H9 (cell line): ENCODE data around the gene FOSL2. TPM values are rescaled to one million over a fixed set of nuclear protein-coding genes. Genes with fewer than 3 reads are reported as not detected.
A peak's percentile ranks its signal among the peaks of the same experiment; 100 is the strongest.

Experiments
- DNase-seq: peaks from one replicate; pipeline ENCODE4 v3.0.0-alpha.2; 2017
- H2AFZ ChIP-seq: one replicate; pipeline ENCODE4 v1.6.1; 2013; ENCODE audit warnings: mild to moderate bottlenecking, low read length, control low read depth, moderate library complexity
- H2AK5ac ChIP-seq: 2 replicates; pipeline ENCODE4 v1.6.1; 2013; ENCODE audit warnings: low read length, control low read depth, mixed read lengths; ENCODE audit not compliant: insufficient read length
- H2BK120ac ChIP-seq: one replicate; pipeline ENCODE4 v1.6.1; 2013; ENCODE audit warnings: low read depth, mild to moderate bottlenecking, low read length, control low read depth, inconsistent platforms; ENCODE audit not compliant: poor library complexity, severe bottlenecking
- H2BK12ac ChIP-seq: 2 replicates; pipeline ENCODE4 v1.6.1; 2013; ENCODE audit warnings: low read length, control low read depth, mixed read lengths, low read depth; ENCODE audit not compliant: insufficient read length
- H2BK15ac ChIP-seq: 2 replicates; pipeline ENCODE4 v1.6.1; 2013; ENCODE audit warnings: low read depth, low read length, control low read depth
- H2BK20ac ChIP-seq: one replicate; pipeline ENCODE4 v1.6.1; 2013; ENCODE audit warnings: low read depth, mild to moderate bottlenecking, low read length, control low read depth, inconsistent platforms; ENCODE audit not compliant: poor library complexity, severe bottlenecking
- H2BK5ac ChIP-seq: 2 replicates; pipeline ENCODE4 v1.6.1; 2013; ENCODE audit warnings: low read length, control low read depth, mixed read lengths; ENCODE audit not compliant: insufficient read length
- H3K14ac ChIP-seq: 2 replicates; pipeline ENCODE4 v1.6.1; 2013; ENCODE audit warnings: low read length, control low read depth; ENCODE audit not compliant: insufficient read depth
- H3K18ac ChIP-seq: 2 replicates; pipeline ENCODE4 v1.6.1; 2013; ENCODE audit warnings: low read depth, mild to moderate bottlenecking, mixed read lengths, low read length, control low read depth; ENCODE audit not compliant: insufficient read length
- H3K23ac ChIP-seq: 2 replicates; pipeline ENCODE4 v1.6.1; 2013; ENCODE audit warnings: low read length, control low read depth, mixed read lengths, low read depth; ENCODE audit not compliant: insufficient read length
- H3K23me2 ChIP-seq: 2 replicates; pipeline ENCODE4 v1.6.1; 2013; ENCODE audit warnings: low read depth, mild to moderate bottlenecking, mixed read lengths, low read length, control low read depth; ENCODE audit not compliant: insufficient read length, poor library complexity, severe bottlenecking
- H3K27ac ChIP-seq: 2 replicates; pipeline ENCODE4 v1.5.1; 2013; ENCODE audit warnings: low read length, control low read depth, mixed read lengths, low read depth; ENCODE audit not compliant: insufficient read length
- H3K27me3 ChIP-seq: 2 replicates; pipeline ENCODE4 v1.6.1; 2013; ENCODE audit warnings: low read length, control low read depth, inconsistent platforms; ENCODE audit not compliant: insufficient read depth
- H3K4ac ChIP-seq: 2 replicates; pipeline ENCODE4 v1.6.1; 2013; ENCODE audit warnings: low read depth, mild to moderate bottlenecking, control low read depth, inconsistent platforms, low read length, moderate library complexity
- H3K4me1 ChIP-seq: 2 replicates; pipeline ENCODE4 v1.6.1; 2013; ENCODE audit warnings: low read length, control low read depth, inconsistent platforms; ENCODE audit not compliant: insufficient read depth
- H3K4me2 ChIP-seq: 2 replicates; pipeline ENCODE4 v1.6.1; 2013; ENCODE audit warnings: low read length, control low read depth, mixed read lengths; ENCODE audit not compliant: insufficient read length, insufficient read depth
- H3K56ac ChIP-seq: 2 replicates; pipeline ENCODE4 v1.6.1; 2013; ENCODE audit warnings: low read depth, mild to moderate bottlenecking, mixed read lengths, low read length, control low read depth; ENCODE audit not compliant: insufficient read length
- H3K79me1 ChIP-seq: 2 replicates; pipeline ENCODE4 v1.6.1; 2013; ENCODE audit warnings: low read depth, mild to moderate bottlenecking, moderate library complexity, low read length, control low read depth, inconsistent platforms; ENCODE audit not compliant: insufficient read depth, poor library complexity, severe bottlenecking
- H3K79me2 ChIP-seq: 2 replicates; pipeline ENCODE4 v1.6.1; 2013; ENCODE audit warnings: low read length, control low read depth, inconsistent platforms; ENCODE audit not compliant: insufficient read depth
- H3K9ac ChIP-seq: 2 replicates; pipeline ENCODE4 v1.6.1; 2013; ENCODE audit warnings: low read length, control low read depth, mixed read lengths; ENCODE audit not compliant: insufficient read length; ENCODE audit errors: extremely low read depth
- H3K9me3 ChIP-seq: one replicate; pipeline ENCODE4 v1.6.1; 2013; ENCODE audit warnings: low read depth, low read length, inconsistent platforms; ENCODE audit not compliant: control insufficient read depth
- H3T11ph ChIP-seq: one replicate; pipeline ENCODE4 v1.6.1; 2013; ENCODE audit warnings: mild to moderate bottlenecking, low read length, control low read depth, inconsistent platforms
- H4K20me1 ChIP-seq: one replicate; pipeline ENCODE4 v1.6.1; 2013; ENCODE audit not compliant: control insufficient read depth, insufficient read length, insufficient read depth
- H4K5ac ChIP-seq: 2 replicates; pipeline ENCODE4 v1.6.1; 2013; ENCODE audit warnings: low read depth, mild to moderate bottlenecking, mixed read lengths, low read length, control low read depth; ENCODE audit not compliant: insufficient read length
- H4K8ac ChIP-seq: replicated peaks from 2 replicates; pipeline ENCODE4 v1.6.1; 2013; ENCODE audit warnings: low read length, control low read depth, mixed read lengths, low read depth; ENCODE audit not compliant: insufficient read length
- H4K91ac ChIP-seq: 2 replicates; pipeline ENCODE4 v1.6.1; 2013; ENCODE audit warnings: low read depth, mild to moderate bottlenecking, moderate library complexity, mixed read lengths, low read length, control low read depth; ENCODE audit not compliant: insufficient read length
- H3K27ac Mint-ChIP-seq, 3 experiments: 2 replicates in 2 of 3; 3 replicates in 1 of 3; pipeline ENCODE4 v1.8.0; 2020 to 2021; ENCODE audit warnings: mixed read lengths in 3 of 3, mild to moderate bottlenecking in 1 of 3, moderate library complexity in 1 of 3
- H3K27me3 Mint-ChIP-seq: 2 replicates; pipeline ENCODE4 v1.8.0; 2021; ENCODE audit warnings: low read depth, mild to moderate bottlenecking, moderate library complexity, mixed read lengths
- H3K36me3 Mint-ChIP-seq, 3 experiments: 2 replicates in 2 of 3; 3 replicates in 1 of 3; pipeline ENCODE4 v1.8.0; 2020 to 2021; ENCODE audit warnings: low read depth in 3 of 3, mixed read lengths in 3 of 3; ENCODE audit not compliant: insufficient read depth in 1 of 3
- H3K4me1 Mint-ChIP-seq, 2 experiments: 2 replicates each; pipeline ENCODE4 v1.8.0; 2020; ENCODE audit warnings: mixed read lengths in 2 of 2
- H3K4me3 Mint-ChIP-seq, 2 experiments: 2 replicates in 1 of 2; 3 replicates in 1 of 2; pipeline ENCODE4 v1.8.0; 2020 to 2021; ENCODE audit warnings: mild to moderate bottlenecking in 2 of 2, mixed read lengths in 2 of 2, moderate library complexity in 1 of 2
- H3K9me3 Mint-ChIP-seq, 2 experiments: 2 replicates in 1 of 2; 3 replicates in 1 of 2; pipeline ENCODE4 v1.8.0; 2020; ENCODE audit warnings: mild to moderate bottlenecking in 2 of 2, mixed read lengths in 2 of 2, moderate library complexity in 1 of 2
- WGBS: extraction: QIAGEN DNeasy Blood & Tissue Kit; methylation state at CpG from one replicate; pipeline ENCODE4 v1.1.7; 2013; ENCODE audit warnings: missing lambda C conversion rate, low lambda C conversion rate, mixed read lengths; ENCODE audit not compliant: insufficient read length; ENCODE audit errors: extremely low coverage; 5-methylcytosine and 5-hydroxymethylcytosine counted together
- total RNA-seq: library from RNA; stranded (reverse); gene quantifications from 2 replicates; pipeline ENCODE4 v1.2.1, GENCODE V29; 2021
- TF ChIP-seq, protein P1 (sequence below): fragments of 200-600 bp; sonication (generic); conservative IDR thresholded peaks from 3 replicates; pipeline ENCODE4 v1.8.0; 2021; ENCODE audit warnings: antibody characterized with exemption, mild to moderate bottlenecking

Gene FOSL2
- total RNA-seq, 1 experiment from 2014 or later: 7.4 TPM

DNA sequence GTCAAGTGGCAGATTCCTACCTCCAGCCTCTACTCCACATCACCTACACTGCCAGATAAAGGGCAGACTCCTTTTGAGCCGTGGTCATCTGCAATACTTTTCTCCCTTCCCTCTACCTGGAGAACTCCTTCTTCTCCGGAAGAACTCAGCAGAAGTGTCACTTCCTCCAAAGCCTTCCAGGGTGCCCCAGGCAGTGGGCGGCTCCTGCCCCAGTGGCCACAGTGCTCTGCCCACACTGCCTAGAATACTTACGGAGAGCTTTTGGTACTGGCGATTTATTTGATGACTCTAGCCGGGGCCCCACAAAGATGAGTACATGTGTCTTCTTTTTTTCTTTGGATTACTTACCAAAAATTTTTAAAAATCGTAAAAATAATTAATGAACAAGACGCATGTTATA, 39.7 kb downstream of the FOSL2 start:
- H4K8ac ChIP-seq: no peak overlapping the region
- no peak overlapping the region for H3K4ac ChIP-seq
- H2BK5ac ChIP-seq: no peak overlapping the region
- no peaks in the 10 kb centered on the region for H4K20me1 ChIP-seq
- no peaks in the 10 kb centered on the region for H3K79me1 ChIP-seq
- H3K4me2 ChIP-seq: no peak overlapping the region
- no peaks in the 10 kb centered on the region for H3K23me2 ChIP-seq
- H3K23ac ChIP-seq: no peak overlapping the region
- H3K18ac ChIP-seq: no peak overlapping the region
- Mint-ChIP-seq H3K36me3 (no peaks in the 10 kb centered on the region; a peak in 2 of 7 replicates), H3K27me3 (peaks cover 4% of the 10 kb centered on the region; the same call in 1 of the 2 replicates), H3K4me1 (peaks cover 6% of the 10 kb centered on the region in 2 experiments), H3K9me3 (peaks cover 6 to 13% of the 10 kb centered on the region in 2 experiments), H3K27ac (peak overlapping the region in 1 of 3 experiments; percentile 57; a peak in 1 of 7 replicates), H3K4me3 (no peak overlapping the region)
- H2BK120ac ChIP-seq: no peak overlapping the region
- H2BK15ac ChIP-seq: no peak overlapping the region
- no peak overlapping the region for H4K91ac ChIP-seq
- no peak overlapping the region for H2AFZ ChIP-seq
- WGBS: no CpG with 5 or more reads among the region's 8 CpGs
- H3T11ph ChIP-seq: no peak overlapping the region
- H3K27me3 ChIP-seq: no peaks in the 10 kb centered on the region
- H3K14ac ChIP-seq: no peak overlapping the region
- no peaks in the 10 kb centered on the region for H3K79me2 ChIP-seq
- H4K5ac ChIP-seq: no peak overlapping the region
- H3K9me3 ChIP-seq: no peaks in the 10 kb centered on the region
- H3K9ac ChIP-seq: no peak overlapping the region
- H3K27ac ChIP-seq: no peak overlapping the region
- no peaks in the 10 kb centered on the region; the same call in 1 of the 2 replicates for H3K4me1 ChIP-seq
- H2BK20ac ChIP-seq: no peak overlapping the region
- no peak overlapping the region for H2BK12ac ChIP-seq
- no peak overlapping the region for H2AK5ac ChIP-seq
- TF ChIP-seq, protein P1, sequence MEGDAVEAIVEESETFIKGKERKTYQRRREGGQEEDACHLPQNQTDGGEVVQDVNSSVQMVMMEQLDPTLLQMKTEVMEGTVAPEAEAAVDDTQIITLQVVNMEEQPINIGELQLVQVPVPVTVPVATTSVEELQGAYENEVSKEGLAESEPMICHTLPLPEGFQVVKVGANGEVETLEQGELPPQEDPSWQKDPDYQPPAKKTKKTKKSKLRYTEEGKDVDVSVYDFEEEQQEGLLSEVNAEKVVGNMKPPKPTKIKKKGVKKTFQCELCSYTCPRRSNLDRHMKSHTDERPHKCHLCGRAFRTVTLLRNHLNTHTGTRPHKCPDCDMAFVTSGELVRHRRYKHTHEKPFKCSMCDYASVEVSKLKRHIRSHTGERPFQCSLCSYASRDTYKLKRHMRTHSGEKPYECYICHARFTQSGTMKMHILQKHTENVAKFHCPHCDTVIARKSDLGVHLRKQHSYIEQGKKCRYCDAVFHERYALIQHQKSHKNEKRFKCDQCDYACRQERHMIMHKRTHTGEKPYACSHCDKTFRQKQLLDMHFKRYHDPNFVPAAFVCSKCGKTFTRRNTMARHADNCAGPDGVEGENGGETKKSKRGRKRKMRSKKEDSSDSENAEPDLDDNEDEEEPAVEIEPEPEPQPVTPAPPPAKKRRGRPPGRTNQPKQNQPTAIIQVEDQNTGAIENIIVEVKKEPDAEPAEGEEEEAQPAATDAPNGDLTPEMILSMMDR: no peak
- H3K56ac ChIP-seq: no peak overlapping the region
- no peak for DNase-seq
